A549 (cell line): ENCODE data around the gene TAF1A.

Experiments used
- JUNB ChIP-seq: fragments of >200 bp; sonication (Bioruptor Twin); formaldehyde crosslinking; IDR thresholded peaks from 2 replicates; pipeline ENCODE4 v1.6.1; 2016
- POLR2A ChIP-seq: IDR thresholded peaks from 2 replicates; pipeline ENCODE4 v1.6.1; 2012; ENCODE audit warnings: mild to moderate bottlenecking, low read length
- RAD21 ChIP-seq, 2 experiments: fragments of >200 bp in 1 of 2; sonication (Bioruptor Twin) in 1 of 2; formaldehyde crosslinking in 1 of 2; IDR thresholded peaks in 1 of 2; conservative IDR thresholded peaks in 1 of 2; 2 replicates in 1 of 2; 3 replicates in 1 of 2; pipeline ENCODE4 v1.6.1; 2012 to 2018; ENCODE audit warnings: inconsistent platforms in 1 of 2
- RNF2 ChIP-seq: fragments of 200-600 bp; sonication (generic); IDR thresholded peaks from 2 replicates; pipeline ENCODE4 v1.6.1; 2016; ENCODE audit warnings: low read depth, mild to moderate bottlenecking, antibody characterized with exemption, moderate library complexity, borderline replicate concordance
- TF ChIP-seq, protein P1 (sequence below): fragments of >200 bp; sonication (Bioruptor Twin); formaldehyde crosslinking; IDR thresholded peaks from 3 replicates; pipeline ENCODE4 v1.5.1; 2016
- TF ChIP-seq, protein P2 (sequence below): IDR thresholded peaks from 2 replicates; pipeline ENCODE4 v1.6.1; 2012
- TF ChIP-seq, protein P3 (sequence below): fragments of >200 bp; sonication (Bioruptor Twin); formaldehyde crosslinking; IDR thresholded peaks from 3 replicates; pipeline ENCODE4 v1.6.1; 2016
- TF ChIP-seq, protein P4 (sequence below): fragments of 200-600 bp; sonication (generic); IDR thresholded peaks from 2 replicates; pipeline ENCODE4 v1.6.1; 2016; ENCODE audit warnings: antibody characterized with exemption, mild to moderate bottlenecking, moderate library complexity

DNA sequence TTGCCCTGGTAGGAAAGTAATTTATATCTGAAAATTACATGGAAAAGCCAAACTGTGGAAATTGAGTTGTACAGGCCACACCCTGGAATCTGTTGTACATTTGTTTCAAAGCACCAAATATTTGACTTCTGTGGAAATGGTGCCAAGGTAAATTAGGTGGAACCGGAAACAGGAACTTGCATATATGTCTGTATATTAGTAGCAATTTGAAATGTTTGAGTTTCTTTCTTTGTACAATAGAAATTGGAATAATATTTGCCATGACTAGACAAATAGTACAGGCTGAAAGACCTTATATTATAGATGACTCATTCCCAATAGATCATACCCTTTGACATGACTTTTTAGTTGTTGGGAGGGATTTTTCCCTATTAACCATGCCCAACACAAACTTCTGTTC is 10.5 kb upstream of the TAF1A start:
- no peak for TF ChIP-seq JUNB
- TF ChIP-seq RAD21 (conservative IDR thresholded peaks at IDR 0.05 in 1 of 2, IDR thresholded peaks at IDR 0.05 in 1 of 2), result no peak
- TF ChIP-seq, protein P1, sequence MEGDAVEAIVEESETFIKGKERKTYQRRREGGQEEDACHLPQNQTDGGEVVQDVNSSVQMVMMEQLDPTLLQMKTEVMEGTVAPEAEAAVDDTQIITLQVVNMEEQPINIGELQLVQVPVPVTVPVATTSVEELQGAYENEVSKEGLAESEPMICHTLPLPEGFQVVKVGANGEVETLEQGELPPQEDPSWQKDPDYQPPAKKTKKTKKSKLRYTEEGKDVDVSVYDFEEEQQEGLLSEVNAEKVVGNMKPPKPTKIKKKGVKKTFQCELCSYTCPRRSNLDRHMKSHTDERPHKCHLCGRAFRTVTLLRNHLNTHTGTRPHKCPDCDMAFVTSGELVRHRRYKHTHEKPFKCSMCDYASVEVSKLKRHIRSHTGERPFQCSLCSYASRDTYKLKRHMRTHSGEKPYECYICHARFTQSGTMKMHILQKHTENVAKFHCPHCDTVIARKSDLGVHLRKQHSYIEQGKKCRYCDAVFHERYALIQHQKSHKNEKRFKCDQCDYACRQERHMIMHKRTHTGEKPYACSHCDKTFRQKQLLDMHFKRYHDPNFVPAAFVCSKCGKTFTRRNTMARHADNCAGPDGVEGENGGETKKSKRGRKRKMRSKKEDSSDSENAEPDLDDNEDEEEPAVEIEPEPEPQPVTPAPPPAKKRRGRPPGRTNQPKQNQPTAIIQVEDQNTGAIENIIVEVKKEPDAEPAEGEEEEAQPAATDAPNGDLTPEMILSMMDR, result no peak
- TF ChIP-seq RNF2, result no peak
- no peak for TF ChIP-seq POLR2A
- TF ChIP-seq, protein P2, sequence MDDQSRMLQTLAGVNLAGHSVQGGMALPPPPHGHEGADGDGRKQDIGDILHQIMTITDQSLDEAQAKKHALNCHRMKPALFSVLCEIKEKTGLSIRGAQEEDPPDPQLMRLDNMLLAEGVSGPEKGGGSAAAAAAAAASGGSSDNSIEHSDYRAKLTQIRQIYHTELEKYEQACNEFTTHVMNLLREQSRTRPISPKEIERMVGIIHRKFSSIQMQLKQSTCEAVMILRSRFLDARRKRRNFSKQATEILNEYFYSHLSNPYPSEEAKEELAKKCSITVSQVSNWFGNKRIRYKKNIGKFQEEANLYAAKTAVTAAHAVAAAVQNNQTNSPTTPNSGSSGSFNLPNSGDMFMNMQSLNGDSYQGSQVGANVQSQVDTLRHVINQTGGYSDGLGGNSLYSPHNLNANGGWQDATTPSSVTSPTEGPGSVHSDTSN, result no peak
- TF ChIP-seq, protein P3, sequence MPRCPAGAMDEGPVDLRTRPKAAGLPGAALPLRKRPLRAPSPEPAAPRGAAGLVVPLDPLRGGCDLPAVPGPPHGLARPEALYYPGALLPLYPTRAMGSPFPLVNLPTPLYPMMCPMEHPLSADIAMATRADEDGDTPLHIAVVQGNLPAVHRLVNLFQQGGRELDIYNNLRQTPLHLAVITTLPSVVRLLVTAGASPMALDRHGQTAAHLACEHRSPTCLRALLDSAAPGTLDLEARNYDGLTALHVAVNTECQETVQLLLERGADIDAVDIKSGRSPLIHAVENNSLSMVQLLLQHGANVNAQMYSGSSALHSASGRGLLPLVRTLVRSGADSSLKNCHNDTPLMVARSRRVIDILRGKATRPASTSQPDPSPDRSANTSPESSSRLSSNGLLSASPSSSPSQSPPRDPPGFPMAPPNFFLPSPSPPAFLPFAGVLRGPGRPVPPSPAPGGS, result no peak
- TF ChIP-seq, protein P4, sequence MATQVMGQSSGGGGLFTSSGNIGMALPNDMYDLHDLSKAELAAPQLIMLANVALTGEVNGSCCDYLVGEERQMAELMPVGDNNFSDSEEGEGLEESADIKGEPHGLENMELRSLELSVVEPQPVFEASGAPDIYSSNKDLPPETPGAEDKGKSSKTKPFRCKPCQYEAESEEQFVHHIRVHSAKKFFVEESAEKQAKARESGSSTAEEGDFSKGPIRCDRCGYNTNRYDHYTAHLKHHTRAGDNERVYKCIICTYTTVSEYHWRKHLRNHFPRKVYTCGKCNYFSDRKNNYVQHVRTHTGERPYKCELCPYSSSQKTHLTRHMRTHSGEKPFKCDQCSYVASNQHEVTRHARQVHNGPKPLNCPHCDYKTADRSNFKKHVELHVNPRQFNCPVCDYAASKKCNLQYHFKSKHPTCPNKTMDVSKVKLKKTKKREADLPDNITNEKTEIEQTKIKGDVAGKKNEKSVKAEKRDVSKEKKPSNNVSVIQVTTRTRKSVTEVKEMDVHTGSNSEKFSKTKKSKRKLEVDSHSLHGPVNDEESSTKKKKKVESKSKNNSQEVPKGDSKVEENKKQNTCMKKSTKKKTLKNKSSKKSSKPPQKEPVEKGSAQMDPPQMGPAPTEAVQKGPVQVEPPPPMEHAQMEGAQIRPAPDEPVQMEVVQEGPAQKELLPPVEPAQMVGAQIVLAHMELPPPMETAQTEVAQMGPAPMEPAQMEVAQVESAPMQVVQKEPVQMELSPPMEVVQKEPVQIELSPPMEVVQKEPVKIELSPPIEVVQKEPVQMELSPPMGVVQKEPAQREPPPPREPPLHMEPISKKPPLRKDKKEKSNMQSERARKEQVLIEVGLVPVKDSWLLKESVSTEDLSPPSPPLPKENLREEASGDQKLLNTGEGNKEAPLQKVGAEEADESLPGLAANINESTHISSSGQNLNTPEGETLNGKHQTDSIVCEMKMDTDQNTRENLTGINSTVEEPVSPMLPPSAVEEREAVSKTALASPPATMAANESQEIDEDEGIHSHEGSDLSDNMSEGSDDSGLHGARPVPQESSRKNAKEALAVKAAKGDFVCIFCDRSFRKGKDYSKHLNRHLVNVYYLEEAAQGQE, result no peak
